C4-2B (cell line): ENCODE measurements around the gene ETV5.

Source experiments
- ZFX ChIP-seq: fragments of 450-650 bp; IDR thresholded peaks from 2 replicates; pipeline ENCODE4 v1.6.1; 2017
- TF ChIP-seq, protein P1 (sequence below): fragments of 450-650 bp; conservative IDR thresholded peaks from 2 replicates; pipeline ENCODE4 v1.5.1; 2017; ENCODE audit warnings: mild to moderate bottlenecking

DNA sequence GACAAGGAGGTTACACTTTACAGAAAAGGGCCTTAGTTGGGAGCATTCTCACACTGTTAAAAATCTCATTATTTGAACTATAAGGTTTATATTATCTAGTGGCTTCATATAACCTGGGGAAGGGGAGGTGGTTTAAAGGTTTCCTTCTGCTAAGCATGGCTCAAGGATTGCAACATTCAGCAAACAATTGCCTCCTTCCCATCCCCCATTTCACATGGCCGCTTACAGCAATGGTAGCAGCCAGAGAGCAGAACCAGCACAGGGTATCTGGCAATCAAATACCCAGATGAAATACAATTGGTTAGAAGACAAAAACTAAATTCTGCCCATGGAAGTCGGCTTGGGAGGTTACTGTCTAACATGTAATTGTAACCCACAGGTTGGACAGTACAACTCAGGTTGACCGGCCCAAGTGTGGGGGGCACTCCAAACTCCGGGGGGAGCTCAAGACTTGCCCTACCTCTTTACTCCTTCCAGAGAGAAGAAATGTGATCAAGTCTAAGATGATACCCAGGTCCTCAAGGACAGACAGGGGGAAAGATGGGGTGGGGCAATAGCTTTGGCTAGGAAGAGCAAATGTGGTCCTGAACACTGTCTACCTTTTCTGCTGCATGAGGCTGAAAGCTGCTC lies 15.5 kb downstream of the ETV5 start:
- TF ChIP-seq, protein P1, sequence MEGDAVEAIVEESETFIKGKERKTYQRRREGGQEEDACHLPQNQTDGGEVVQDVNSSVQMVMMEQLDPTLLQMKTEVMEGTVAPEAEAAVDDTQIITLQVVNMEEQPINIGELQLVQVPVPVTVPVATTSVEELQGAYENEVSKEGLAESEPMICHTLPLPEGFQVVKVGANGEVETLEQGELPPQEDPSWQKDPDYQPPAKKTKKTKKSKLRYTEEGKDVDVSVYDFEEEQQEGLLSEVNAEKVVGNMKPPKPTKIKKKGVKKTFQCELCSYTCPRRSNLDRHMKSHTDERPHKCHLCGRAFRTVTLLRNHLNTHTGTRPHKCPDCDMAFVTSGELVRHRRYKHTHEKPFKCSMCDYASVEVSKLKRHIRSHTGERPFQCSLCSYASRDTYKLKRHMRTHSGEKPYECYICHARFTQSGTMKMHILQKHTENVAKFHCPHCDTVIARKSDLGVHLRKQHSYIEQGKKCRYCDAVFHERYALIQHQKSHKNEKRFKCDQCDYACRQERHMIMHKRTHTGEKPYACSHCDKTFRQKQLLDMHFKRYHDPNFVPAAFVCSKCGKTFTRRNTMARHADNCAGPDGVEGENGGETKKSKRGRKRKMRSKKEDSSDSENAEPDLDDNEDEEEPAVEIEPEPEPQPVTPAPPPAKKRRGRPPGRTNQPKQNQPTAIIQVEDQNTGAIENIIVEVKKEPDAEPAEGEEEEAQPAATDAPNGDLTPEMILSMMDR: no peak
- no peak for TF ChIP-seq ZFX
